ENCODE data around the gene PAM.
"Not testable (repeated sequence)": the region's sequence is repeated elsewhere in the genome, so short reads cannot be mapped to it uniquely, and the experiment has no call there.

The PAM gene

GRCh38 chr5:102996011-102996575 lies 241.0 kb downstream of the PAM start:
- no peak overlapping the region for H3K4me3 ChIP-seq (ENCODE audit: low read length)
- H3K27ac ChIP-seq (ENCODE audit: low read depth, low read length) = no peak overlapping the region
- H3K4me1 ChIP-seq (ENCODE audit: control insufficient read depth, insufficient read depth, low read length) = no peaks in the 10 kb centered on the region
- H3K9ac ChIP-seq (ENCODE audit: low read length) = no peak overlapping the region
- H3K36me3 ChIP-seq (ENCODE audit: control insufficient read depth, insufficient read depth, low read length) = no peaks in the 10 kb centered on the region
- no peaks in the 10 kb centered on the region for H3K27me3 ChIP-seq (ENCODE audit: control insufficient read depth, insufficient read depth, low read length)

- H3K9ac ChIP-seq (ENCODE audit: low read length) = no peak overlapping the region
- no peak overlapping the region for H3K27ac ChIP-seq (ENCODE audit: low read depth, low read length)
- no peak overlapping the region for H3K4me3 ChIP-seq (ENCODE audit: low read length)
- H3K4me1 ChIP-seq (ENCODE audit: control insufficient read depth, insufficient read depth, low read length) = no peaks in the 10 kb centered on the region
- no peaks in the 10 kb centered on the region for H3K27me3 ChIP-seq (ENCODE audit: control insufficient read depth, insufficient read depth, low read length)
- no peaks in the 10 kb centered on the region for H3K36me3 ChIP-seq (ENCODE audit: control insufficient read depth, insufficient read depth, low read length)
These were observed 243.1 kb downstream of the PAM start for GRCh38 chr5:102998224-102998623.

- Histone ChIP-seq H3K4me1 (ENCODE audit: control insufficient read depth, insufficient read depth, low read length) (no peaks in the 10 kb centered on the region), H3K27me3 (ENCODE audit: control insufficient read depth, insufficient read depth, low read length) (no peaks in the 10 kb centered on the region), H3K27ac (ENCODE audit: low read depth, low read length) (no peak overlapping the region), H3K36me3 (ENCODE audit: control insufficient read depth, insufficient read depth, low read length) (no peaks in the 10 kb centered on the region), H3K9ac (ENCODE audit: low read length) (no peak overlapping the region), H3K4me3 (ENCODE audit: low read length) (no peak overlapping the region)
These were observed 244.1 kb downstream of the PAM start for GRCh38 chr5:102999191-102999590.

GRCh38 chr5:102999621-103000020 lies 244.5 kb downstream of the PAM start:
- not testable (repeated sequence) for H3K27ac ChIP-seq (ENCODE audit: low read depth, low read length); H3K4me3 ChIP-seq (ENCODE audit: low read length); H3K27me3 ChIP-seq (ENCODE audit: control insufficient read depth, insufficient read depth, low read length); H3K9ac ChIP-seq (ENCODE audit: low read length); H3K36me3 ChIP-seq (ENCODE audit: control insufficient read depth, insufficient read depth, low read length); H3K4me1 ChIP-seq (ENCODE audit: control insufficient read depth, insufficient read depth, low read length)

- Histone ChIP-seq H3K27ac (ENCODE audit: low read depth, low read length) (no peak overlapping the region), H3K4me1 (ENCODE audit: control insufficient read depth, insufficient read depth, low read length) (no peaks in the 10 kb centered on the region)
These were observed 245.0 kb downstream of the PAM start for GRCh38 chr5:103000089-103000488.

GRCh38 chr5:103003872-103004271 lies 248.8 kb downstream of the PAM start:
- no peak overlapping the region for H3K9ac ChIP-seq (ENCODE audit: low read length)
- no peaks in the 10 kb centered on the region for H3K4me1 ChIP-seq (ENCODE audit: control insufficient read depth, insufficient read depth, low read length)
- no peak overlapping the region for H3K4me3 ChIP-seq (ENCODE audit: low read length)
- H3K27ac ChIP-seq (ENCODE audit: low read depth, low read length) = no peak overlapping the region
- no peaks in the 10 kb centered on the region for H3K27me3 ChIP-seq (ENCODE audit: control insufficient read depth, insufficient read depth, low read length)
- H3K36me3 ChIP-seq (ENCODE audit: control insufficient read depth, insufficient read depth, low read length) = no peaks in the 10 kb centered on the region

More at GRCh38 chr5:103000089-103000488, 245.0 kb downstream of the PAM start:
- Histone ChIP-seq H3K36me3 (ENCODE audit: control insufficient read depth, insufficient read depth, low read length) (no peaks in the 10 kb centered on the region), H3K9ac (ENCODE audit: low read length) (no peak overlapping the region), H3K27me3 (ENCODE audit: control insufficient read depth, insufficient read depth, low read length) (no peaks in the 10 kb centered on the region), H3K4me3 (ENCODE audit: low read length) (no peak overlapping the region)

GRCh38 chr5:103005276-103005675 lies 250.2 kb downstream of the PAM start:
- Histone ChIP-seq H3K36me3 (ENCODE audit: control insufficient read depth, insufficient read depth, low read length) (no peaks in the 10 kb centered on the region), H3K27me3 (ENCODE audit: control insufficient read depth, insufficient read depth, low read length) (no peaks in the 10 kb centered on the region), H3K9ac (ENCODE audit: low read length) (no peak overlapping the region), H3K27ac (ENCODE audit: low read depth, low read length) (no peak overlapping the region), H3K4me1 (ENCODE audit: control insufficient read depth, insufficient read depth, low read length) (no peaks in the 10 kb centered on the region), H3K4me3 (ENCODE audit: low read length) (no peak overlapping the region)

GRCh38 chr5:103006921-103007320 lies 251.8 kb downstream of the PAM start:
- H3K4me3 ChIP-seq (ENCODE audit: low read length) = no peak overlapping the region
- H3K36me3 ChIP-seq (ENCODE audit: control insufficient read depth, insufficient read depth, low read length) = no peaks in the 10 kb centered on the region
- no peaks in the 10 kb centered on the region for H3K4me1 ChIP-seq (ENCODE audit: control insufficient read depth, insufficient read depth, low read length)
- no peaks in the 10 kb centered on the region for H3K27me3 ChIP-seq (ENCODE audit: control insufficient read depth, insufficient read depth, low read length)
- H3K9ac ChIP-seq (ENCODE audit: low read length) = no peak overlapping the region
- no peak overlapping the region for H3K27ac ChIP-seq (ENCODE audit: low read depth, low read length)

- Histone ChIP-seq H3K27me3 (ENCODE audit: control insufficient read depth, insufficient read depth, low read length) (no peaks in the 10 kb centered on the region), H3K36me3 (ENCODE audit: control insufficient read depth, insufficient read depth, low read length) (no peaks in the 10 kb centered on the region), H3K9ac (ENCODE audit: low read length) (no peak overlapping the region), H3K4me1 (ENCODE audit: control insufficient read depth, insufficient read depth, low read length) (no peaks in the 10 kb centered on the region), H3K4me3 (ENCODE audit: low read length) (no peak overlapping the region), H3K27ac (ENCODE audit: low read depth, low read length) (no peak overlapping the region)
These were observed 255.1 kb downstream of the PAM start for GRCh38 chr5:103010168-103010567.

- no peaks in the 10 kb centered on the region for H3K4me1 ChIP-seq (ENCODE audit: control insufficient read depth, insufficient read depth, low read length)
- no peaks in the 10 kb centered on the region for H3K27me3 ChIP-seq (ENCODE audit: control insufficient read depth, insufficient read depth, low read length)
- no peak overlapping the region for H3K27ac ChIP-seq (ENCODE audit: low read depth, low read length)
- H3K36me3 ChIP-seq (ENCODE audit: control insufficient read depth, insufficient read depth, low read length) = no peaks in the 10 kb centered on the region
- no peak overlapping the region for H3K9ac ChIP-seq (ENCODE audit: low read length)
- no peak overlapping the region for H3K4me3 ChIP-seq (ENCODE audit: low read length)
These were observed 258.9 kb downstream of the PAM start for GRCh38 chr5:103013933-103014552.

- H3K9ac ChIP-seq (ENCODE audit: low read length) = no peak overlapping the region
These were observed 259.9 kb downstream of the PAM start for GRCh38 chr5:103014983-103015382.

GRCh38 chr5:103016167-103016566 lies 261.1 kb downstream of the PAM start:
- Histone ChIP-seq H3K9ac (ENCODE audit: low read length) (no peak overlapping the region), H3K4me1 (ENCODE audit: control insufficient read depth, insufficient read depth, low read length) (no peaks in the 10 kb centered on the region), H3K36me3 (ENCODE audit: control insufficient read depth, insufficient read depth, low read length) (no peaks in the 10 kb centered on the region)

More at GRCh38 chr5:103014983-103015382, 259.9 kb downstream of the PAM start:
- H3K27me3 ChIP-seq (ENCODE audit: control insufficient read depth, insufficient read depth, low read length) = no peaks in the 10 kb centered on the region
- H3K4me1 ChIP-seq (ENCODE audit: control insufficient read depth, insufficient read depth, low read length) = no peaks in the 10 kb centered on the region
- no peak overlapping the region for H3K27ac ChIP-seq (ENCODE audit: low read depth, low read length)
- H3K4me3 ChIP-seq (ENCODE audit: low read length) = no peak overlapping the region
- no peaks in the 10 kb centered on the region for H3K36me3 ChIP-seq (ENCODE audit: control insufficient read depth, insufficient read depth, low read length)

GRCh38 chr5:103019804-103020203 lies 264.7 kb downstream of the PAM start:
- H3K27me3 ChIP-seq (ENCODE audit: control insufficient read depth, insufficient read depth, low read length) = no peaks in the 10 kb centered on the region

More at GRCh38 chr5:103016167-103016566, 261.1 kb downstream of the PAM start:
- no peak overlapping the region for H3K4me3 ChIP-seq (ENCODE audit: low read length)
- H3K27ac ChIP-seq (ENCODE audit: low read depth, low read length) = no peak overlapping the region
- no peaks in the 10 kb centered on the region for H3K27me3 ChIP-seq (ENCODE audit: control insufficient read depth, insufficient read depth, low read length)

More at GRCh38 chr5:103019804-103020203, 264.7 kb downstream of the PAM start:
- no peaks in the 10 kb centered on the region for H3K4me1 ChIP-seq (ENCODE audit: control insufficient read depth, insufficient read depth, low read length)
- no peaks in the 10 kb centered on the region for H3K36me3 ChIP-seq (ENCODE audit: control insufficient read depth, insufficient read depth, low read length)
- no peak overlapping the region for H3K27ac ChIP-seq (ENCODE audit: low read depth, low read length)
- H3K4me3 ChIP-seq (ENCODE audit: low read length) = no peak overlapping the region
- no peak overlapping the region for H3K9ac ChIP-seq (ENCODE audit: low read length)
